ENCODE measurements around the gene COG2.

DNA sequence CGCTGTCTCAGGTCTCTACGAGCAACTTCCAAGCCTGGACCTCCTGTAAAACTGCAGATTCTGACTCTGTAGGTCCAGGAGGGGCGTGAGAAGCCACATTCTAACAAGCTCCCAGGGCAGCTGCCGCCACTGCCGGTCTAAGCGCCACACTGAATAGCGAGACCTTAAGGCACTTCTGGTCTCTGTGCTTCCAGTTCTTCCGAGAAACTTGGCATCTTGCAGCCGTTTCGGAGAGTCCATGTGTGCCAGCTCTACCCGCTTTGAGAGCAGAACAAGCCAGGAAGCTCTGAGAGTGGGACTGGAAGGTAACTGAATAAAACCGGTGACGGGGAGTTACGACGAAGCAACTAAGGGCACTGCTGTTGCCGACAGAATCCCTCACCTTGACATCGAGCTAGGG, 59.2 kb downstream of the COG2 start:
- TF ChIP-seq, protein P1, sequence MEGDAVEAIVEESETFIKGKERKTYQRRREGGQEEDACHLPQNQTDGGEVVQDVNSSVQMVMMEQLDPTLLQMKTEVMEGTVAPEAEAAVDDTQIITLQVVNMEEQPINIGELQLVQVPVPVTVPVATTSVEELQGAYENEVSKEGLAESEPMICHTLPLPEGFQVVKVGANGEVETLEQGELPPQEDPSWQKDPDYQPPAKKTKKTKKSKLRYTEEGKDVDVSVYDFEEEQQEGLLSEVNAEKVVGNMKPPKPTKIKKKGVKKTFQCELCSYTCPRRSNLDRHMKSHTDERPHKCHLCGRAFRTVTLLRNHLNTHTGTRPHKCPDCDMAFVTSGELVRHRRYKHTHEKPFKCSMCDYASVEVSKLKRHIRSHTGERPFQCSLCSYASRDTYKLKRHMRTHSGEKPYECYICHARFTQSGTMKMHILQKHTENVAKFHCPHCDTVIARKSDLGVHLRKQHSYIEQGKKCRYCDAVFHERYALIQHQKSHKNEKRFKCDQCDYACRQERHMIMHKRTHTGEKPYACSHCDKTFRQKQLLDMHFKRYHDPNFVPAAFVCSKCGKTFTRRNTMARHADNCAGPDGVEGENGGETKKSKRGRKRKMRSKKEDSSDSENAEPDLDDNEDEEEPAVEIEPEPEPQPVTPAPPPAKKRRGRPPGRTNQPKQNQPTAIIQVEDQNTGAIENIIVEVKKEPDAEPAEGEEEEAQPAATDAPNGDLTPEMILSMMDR (IDR thresholded peaks at IDR 0.05), result no peak
- TF ChIP-seq POLR2A (IDR thresholded peaks at IDR 0.05) (no peak), POLR2AphosphoS5 (IDR thresholded peaks at IDR 0.05; ENCODE audit: insufficient read depth in 1 of 2, low read depth in 1 of 2) (no peak)
